ENCODE data around the gene CBX4. TPM values are rescaled to one million over a fixed set of nuclear protein-coding genes. Genes with fewer than 3 reads are reported as not detected.

The CBX4 gene
- total RNA-seq, 1 donor from 2014 or later = 16.9 TPM

- no peak overlapping the region for H2AFZ ChIP-seq (ENCODE audit: low read depth, low read length)
- FAIRE-seq (no peak), DNase-seq (ENCODE audit: low read depth) (no peak)
- no peak overlapping the region for H3K4me2 ChIP-seq (ENCODE audit: low read length)
- no peak overlapping the region for H3K27ac ChIP-seq (ENCODE audit: low read depth, low read length)
- no peaks in the 10 kb centered on the region for H3K4me1 ChIP-seq (ENCODE audit: insufficient read depth, low read length)
- Mint-ChIP-seq H3K36me3 (ENCODE audit: low read depth, unreplicated experiment) (peaks cover 2% of the 10 kb centered on the region), H3K9me3 (ENCODE audit: unreplicated experiment) (peaks cover 9% of the 10 kb centered on the region), H3K27me3 (ENCODE audit: low read depth, unreplicated experiment) (peaks cover 77% of the 10 kb centered on the region), H3K27ac (ENCODE audit: unreplicated experiment) (no peak overlapping the region), H3K4me1 (ENCODE audit: low read depth, unreplicated experiment) (no peaks in the 10 kb centered on the region), H3K4me3 (ENCODE audit: unreplicated experiment) (peak overlapping the region; percentile 12)
- no peak for TF ChIP-seq CTCF (IDR thresholded peaks at IDR 0.05; ENCODE audit: insufficient read depth, low read depth, low read length)
- no peak for TF ChIP-seq EZH2 (IDR thresholded peaks at IDR 0.05; ENCODE audit: insufficient read depth, low read length)
- H3K36me3 ChIP-seq (ENCODE audit: insufficient read depth, low read length) = no peaks in the 10 kb centered on the region
- H4K20me1 ChIP-seq (ENCODE audit: insufficient read depth, low read length) = no peaks in the 10 kb centered on the region
- H3K4me3 ChIP-seq (ENCODE audit: insufficient read depth, low read depth, low read length) = no peak overlapping the region
- peaks cover 18% of the 10 kb centered on the region for H3K27me3 ChIP-seq (ENCODE audit: insufficient read depth, low read length)
- H3K79me2 ChIP-seq (ENCODE audit: insufficient read depth, low read length) = no peaks in the 10 kb centered on the region
- H3K9me3 ChIP-seq (ENCODE audit: insufficient read depth, low read depth, low read length) = no peaks in the 10 kb centered on the region
- H3K9ac ChIP-seq (ENCODE audit: low read length) = no peak overlapping the region
Observed at GRCh38 chr17:79822583-79823124, 16.6 kb downstream of the CBX4 start.

GRCh38 chr17:79821331-79822095, 17.7 kb downstream of the CBX4 start:
- H3K27ac ChIP-seq (ENCODE audit: low read depth, low read length) = no peak overlapping the region
- H3K27me3 ChIP-seq (ENCODE audit: insufficient read depth, low read length) = peaks cover 29% of the 10 kb centered on the region
- no peaks in the 10 kb centered on the region for H3K36me3 ChIP-seq (ENCODE audit: insufficient read depth, low read length)
- no peak for TF ChIP-seq CTCF (IDR thresholded peaks at IDR 0.05; ENCODE audit: insufficient read depth, low read depth, low read length)
- no peak for TF ChIP-seq EZH2 (IDR thresholded peaks at IDR 0.05; ENCODE audit: insufficient read depth, low read length)
- H4K20me1 ChIP-seq (ENCODE audit: insufficient read depth, low read length) = no peaks in the 10 kb centered on the region
- H3K4me3 Mint-ChIP-seq (ENCODE audit: unreplicated experiment) = no peak overlapping the region
- H3K9me3 ChIP-seq (ENCODE audit: insufficient read depth, low read depth, low read length) = no peaks in the 10 kb centered on the region
- DNase-seq (ENCODE audit: low read depth) (no peak), FAIRE-seq (no peak)
- no peaks in the 10 kb centered on the region for H3K4me1 ChIP-seq (ENCODE audit: insufficient read depth, low read length)
- H3K27me3 Mint-ChIP-seq (ENCODE audit: low read depth, unreplicated experiment) = peaks cover 83% of the 10 kb centered on the region
- no peaks in the 10 kb centered on the region for H3K4me1 Mint-ChIP-seq (ENCODE audit: low read depth, unreplicated experiment)
- no peak overlapping the region for H3K4me2 ChIP-seq (ENCODE audit: low read length)
- peaks cover 9% of the 10 kb centered on the region for H3K9me3 Mint-ChIP-seq (ENCODE audit: unreplicated experiment)
- no peak overlapping the region for H3K9ac ChIP-seq (ENCODE audit: low read length)
- no peaks in the 10 kb centered on the region for H3K79me2 ChIP-seq (ENCODE audit: insufficient read depth, low read length)
- peaks cover 2% of the 10 kb centered on the region for H3K36me3 Mint-ChIP-seq (ENCODE audit: low read depth, unreplicated experiment)
- H2AFZ ChIP-seq (ENCODE audit: low read depth, low read length) = no peak overlapping the region
- H3K4me3 ChIP-seq (ENCODE audit: insufficient read depth, low read depth, low read length) = no peak overlapping the region
- H3K27ac Mint-ChIP-seq (ENCODE audit: unreplicated experiment) = no peak overlapping the region

DNA sequence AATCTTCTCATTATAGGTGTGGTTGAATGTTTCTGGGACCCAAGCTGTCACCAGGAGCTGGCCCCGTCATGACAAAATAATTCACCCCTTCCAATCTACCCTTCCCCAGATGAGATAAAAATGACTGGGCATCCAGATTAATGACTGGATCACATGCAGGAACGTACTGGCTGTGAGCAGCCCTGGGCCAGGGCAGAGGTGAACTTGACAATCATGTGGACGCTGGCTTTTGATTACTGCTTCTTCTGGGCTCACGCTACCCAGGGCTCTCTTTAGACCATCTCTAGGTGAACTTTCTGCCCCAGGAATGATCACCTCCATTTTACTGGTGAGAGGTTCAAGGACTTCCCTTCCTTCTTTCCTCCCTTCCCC, 18.3 kb downstream of the CBX4 start:
- DNase-seq (ENCODE audit: low read depth) (no peak), FAIRE-seq (no peak)
- Mint-ChIP-seq H3K27me3 (ENCODE audit: low read depth, unreplicated experiment) (peaks cover 83% of the 10 kb centered on the region), H3K36me3 (ENCODE audit: low read depth, unreplicated experiment) (peaks cover 2% of the 10 kb centered on the region), H3K9me3 (ENCODE audit: unreplicated experiment) (peaks cover 11% of the 10 kb centered on the region), H3K27ac (ENCODE audit: unreplicated experiment) (no peak overlapping the region), H3K4me1 (ENCODE audit: low read depth, unreplicated experiment) (no peaks in the 10 kb centered on the region), H3K4me3 (ENCODE audit: unreplicated experiment) (no peak overlapping the region)
- Histone ChIP-seq H3K9ac (ENCODE audit: low read length) (no peak overlapping the region), H2AFZ (ENCODE audit: low read depth, low read length) (no peak overlapping the region), H3K27ac (ENCODE audit: low read depth, low read length) (no peak overlapping the region), H3K4me1 (ENCODE audit: insufficient read depth, low read length) (no peaks in the 10 kb centered on the region), H3K36me3 (ENCODE audit: insufficient read depth, low read length) (no peaks in the 10 kb centered on the region), H3K4me2 (ENCODE audit: low read length) (no peak overlapping the region), H3K9me3 (ENCODE audit: insufficient read depth, low read depth, low read length) (no peaks in the 10 kb centered on the region), H3K79me2 (ENCODE audit: insufficient read depth, low read length) (no peaks in the 10 kb centered on the region), H4K20me1 (ENCODE audit: insufficient read depth, low read length) (no peaks in the 10 kb centered on the region), H3K4me3 (ENCODE audit: insufficient read depth, low read depth, low read length) (no peak overlapping the region), H3K27me3 (ENCODE audit: insufficient read depth, low read length) (peaks cover 35% of the 10 kb centered on the region)
- TF ChIP-seq EZH2 (IDR thresholded peaks at IDR 0.05; ENCODE audit: insufficient read depth, low read length) (no peak), CTCF (IDR thresholded peaks at IDR 0.05; ENCODE audit: insufficient read depth, low read depth, low read length) (no peak)
